Liver (tissue), 9 donors: ENCODE data around the gene ZNF423. TPM values are rescaled to one million over a fixed set of nuclear protein-coding genes. Genes with fewer than 3 reads are reported as not detected.

Source experiments
- DNase-seq: peaks from one replicate; pipeline ENCODE4 v3.0.0-alpha.2; 2017; ENCODE audit warnings: low spot score
- H3K27ac ChIP-seq, 2 donors: one replicate each; pipeline ENCODE4 v1.7.0; 2013; ENCODE audit warnings: inconsistent platforms in 2 of 2, low read length in 2 of 2, control low read depth in 1 of 2, low read depth in 1 of 2, mild to moderate bottlenecking in 1 of 2
- H3K27me3 ChIP-seq, 4 donors: one replicate each; pipeline versions ENCODE4 v1.6.1 to v1.7.0; 2013; ENCODE audit warnings: low read length in 3 of 4, inconsistent platforms in 1 of 4, mild to moderate bottlenecking in 1 of 4, moderate library complexity in 1 of 4; ENCODE audit not compliant: control insufficient read depth in 4 of 4, insufficient read depth in 4 of 4
- H3K36me3 ChIP-seq, 4 donors: one replicate each; pipeline versions ENCODE4 v1.6.1 to v1.7.0; 2013; ENCODE audit warnings: low read length in 3 of 4, mild to moderate bottlenecking in 3 of 4, low read depth in 1 of 4, moderate library complexity in 1 of 4; ENCODE audit not compliant: control insufficient read depth in 4 of 4, insufficient read depth in 3 of 4
- H3K4me1 ChIP-seq, 4 donors: one replicate each; pipeline versions ENCODE4 v1.6.1 to v1.7.0; 2013; ENCODE audit warnings: low read length in 3 of 4, mild to moderate bottlenecking in 3 of 4, moderate library complexity in 1 of 4; ENCODE audit not compliant: control insufficient read depth in 4 of 4, insufficient read depth in 4 of 4
- H3K4me3 ChIP-seq, 3 donors: one replicate each; pipeline versions ENCODE4 v1.6.1 to v1.7.0; 2013; ENCODE audit warnings: low read length in 3 of 3, control low read depth in 1 of 3, low read depth in 1 of 3, mild to moderate bottlenecking in 1 of 3
- H3K9ac ChIP-seq, 2 donors: one replicate each; pipeline ENCODE4 v1.7.0; 2013; ENCODE audit warnings: low read length in 2 of 2, mild to moderate bottlenecking in 2 of 2, moderate library complexity in 2 of 2, control low read depth in 1 of 2, low read depth in 1 of 2
- H3K9me3 ChIP-seq, 4 donors: one replicate each; pipeline versions ENCODE4 v1.6.1 to v1.7.0; 2013; ENCODE audit warnings: low read length in 3 of 4; ENCODE audit not compliant: control insufficient read depth in 4 of 4
- ATF3 ChIP-seq: IDR thresholded peaks from 2 replicates; pipeline ENCODE4 v1.6.1; 2016; ENCODE audit warnings: antibody characterized with exemption
- CTCF ChIP-seq: fragments of 150-350 bp; IDR thresholded peaks from 2 replicates; pipeline ENCODE4 v1.5.1; 2017; ENCODE audit warnings: improper control_type of control experiment, low read depth, low read length; ENCODE audit not compliant: missing input control
- EGR1 ChIP-seq, 2 donors: IDR thresholded peaks; 2 replicates each; pipeline ENCODE4 v1.6.1; 2016 to 2018; ENCODE audit warnings: antibody characterized with exemption in 2 of 2, low read depth in 2 of 2
- FOXA1 ChIP-seq: IDR thresholded peaks from 2 replicates; pipeline ENCODE4 v1.6.1; 2016; ENCODE audit warnings: antibody characterized with exemption
- FOXA2 ChIP-seq: IDR thresholded peaks from 2 replicates; pipeline ENCODE4 v1.6.1; 2016; ENCODE audit warnings: antibody characterized with exemption
- GABPA ChIP-seq, 2 donors: IDR thresholded peaks in 1 of 2; conservative IDR thresholded peaks in 1 of 2; 2 replicates each; pipeline ENCODE4 v1.6.1; 2016; ENCODE audit warnings: antibody characterized with exemption in 2 of 2, mild to moderate bottlenecking in 1 of 2, moderate library complexity in 1 of 2
- HNF4A ChIP-seq, 2 donors: conservative IDR thresholded peaks; 2 replicates each; pipeline ENCODE4 v1.6.1; 2016; ENCODE audit warnings: antibody characterized with exemption in 2 of 2, mild to moderate bottlenecking in 2 of 2
- HNF4G ChIP-seq: IDR thresholded peaks from 2 replicates; pipeline ENCODE4 v1.6.1; 2016; ENCODE audit warnings: antibody characterized with exemption
- JUND ChIP-seq, 2 donors: IDR thresholded peaks; 2 replicates each; pipeline ENCODE4 v1.6.1; 2016; ENCODE audit warnings: antibody characterized with exemption in 2 of 2
- MAX ChIP-seq: IDR thresholded peaks from 2 replicates; pipeline ENCODE4 v1.6.1; 2016; ENCODE audit warnings: antibody characterized with exemption
- NR2F2 ChIP-seq: IDR thresholded peaks from 2 replicates; pipeline ENCODE4 v1.6.1; 2016; ENCODE audit warnings: antibody characterized with exemption
- RXRA ChIP-seq, 2 donors: IDR thresholded peaks; 2 replicates each; pipeline ENCODE4 v1.6.1; 2017 to 2018; ENCODE audit warnings: antibody characterized with exemption in 2 of 2, mild to moderate bottlenecking in 1 of 2
- SP1 ChIP-seq: IDR thresholded peaks from 2 replicates; pipeline ENCODE4 v1.6.1; 2018; ENCODE audit warnings: antibody characterized with exemption, mild to moderate bottlenecking
- TAF1 ChIP-seq: conservative IDR thresholded peaks from 2 replicates; pipeline ENCODE4 v1.6.1; 2016; ENCODE audit warnings: antibody characterized with exemption, mild to moderate bottlenecking
- YY1 ChIP-seq: IDR thresholded peaks from 2 replicates; pipeline ENCODE4 v1.6.1; 2016; ENCODE audit warnings: antibody characterized with exemption, mild to moderate bottlenecking
- ZBTB33 ChIP-seq: IDR thresholded peaks from 2 replicates; pipeline ENCODE4 v1.6.1; 2016; ENCODE audit warnings: antibody characterized with exemption
- WGBS: extraction: QIAGEN DNeasy Blood & Tissue Kit; methylation state at CpG from one replicate; pipeline ENCODE4 v1.1.7; 2013; 5-methylcytosine and 5-hydroxymethylcytosine counted together
- polyA plus RNA-seq, 2 donors: library from polyadenylated mRNA; stranded (reverse) in 1 of 2; unstranded in 1 of 2; fragments of 200-250 nt in 1 of 2; fragments of >200 nt in 1 of 2; fragmentation: Nextera tagmentation in 1 of 2; extraction: Ambion mirVana in 1 of 2; gene quantifications; one replicate each; pipeline versions ENCODE4 v1.2.1 to v1.2.3, GENCODE V29; 2013 to 2015
- total RNA-seq, 2 donors: library from RNA; depleted of rRNA; stranded (reverse); fragments of >200 nt; gene quantifications; one replicate each; pipeline ENCODE4 v1.2.3, GENCODE V29; 2014
- donor health status: healthy.
- donor health status: healthy.
- donor health status: healthy.
- donor health status: healthy.
- donor health status: healthy.

ZNF423 gene
- total and polyA plus RNA-seq, 4 donors, result 0.24 to 1.6 (median 0.39) TPM

- TF ChIP-seq MAX (no peak), EGR1 (IDR thresholded peaks at IDR 0.05; ENCODE audit: low read depth in 2 of 2) (no peak), SP1 (no peak), JUND (IDR thresholded peaks at IDR 0.05) (no peak), YY1 (no peak), ZBTB33 (no peak), FOXA1 (no peak)
These were observed 357.1 kb downstream of the ZNF423 start (continued) for GRCh38 chr16:49498666-49499413.

- H3K36me3 ChIP-seq, result no peaks in the 10 kb centered on the region
- H3K4me1 ChIP-seq, result peaks cover 0 to 3% (median under 1%) of the 10 kb centered on the region in 4 donors
- TF ChIP-seq HNF4A (conservative IDR thresholded peaks at IDR 0.05) (no peak), TAF1 (no peak), GABPA (IDR thresholded peaks at IDR 0.05 in 1 of 2, conservative IDR thresholded peaks at IDR 0.05 in 1 of 2) (no peak), HNF4G (no peak), FOXA2 (no peak), YY1 (no peak), RXRA (IDR thresholded peaks at IDR 0.05) (no peak), JUND (IDR thresholded peaks at IDR 0.05) (no peak)
- H3K9ac ChIP-seq, result no peak overlapping the region
- H3K27me3 ChIP-seq, result no peaks in the 10 kb centered on the region
- DNase-seq, result no peak
- H3K9me3 ChIP-seq, result no peaks in the 10 kb centered on the region
- 85% methylated on average over 3 of the region's 3 CpGs for WGBS
- H3K4me3 ChIP-seq, result no peak overlapping the region
- H3K27ac ChIP-seq, result no peak overlapping the region
These were observed 357.6 kb downstream of the ZNF423 start for GRCh38 chr16:49498264-49498663.

- Histone ChIP-seq H3K27me3 (no peaks in the 10 kb centered on the region), H3K36me3 (no peaks in the 10 kb centered on the region), H3K4me1 (peaks cover 0 to 1% (median 0%) of the 10 kb centered on the region in 4 donors), H3K27ac (no peak overlapping the region), H3K9me3 (no peaks in the 10 kb centered on the region), H3K9ac (no peak overlapping the region), H3K4me3 (no peak overlapping the region)
- no peak for DNase-seq
- WGBS, result 96% methylated on average over 6 of the region's 6 CpGs
- TF ChIP-seq NR2F2, result no peak
- TF ChIP-seq FOXA1, result no peak
- no peak for TF ChIP-seq EGR1 (IDR thresholded peaks at IDR 0.05; ENCODE audit: low read depth in 2 of 2)
- no peak for TF ChIP-seq CTCF
- TF ChIP-seq ATF3, result no peak
- TF ChIP-seq RXRA (IDR thresholded peaks at IDR 0.05), result no peak
- TF ChIP-seq FOXA2, result no peak
- no peak for TF ChIP-seq ZBTB33
These were observed 358.4 kb downstream of the ZNF423 start for GRCh38 chr16:49497466-49497865.
